Endodermal cell (in vitro differentiated cells): ENCODE data around the gene RNU2-1. TPM values are rescaled to one million over a fixed set of nuclear protein-coding genes. Genes with fewer than 3 reads are reported as not detected.
"Not testable (repeated sequence)": the region's sequence is repeated elsewhere in the genome, so short reads cannot be mapped to it uniquely, and the experiment has no call there.

ENCODE experiments used
- DNase-seq: peaks from one replicate; pipeline ENCODE4 v3.0.0-alpha.2; 2017
- H3K27ac ChIP-seq: 2 replicates; pipeline ENCODE4 v1.5.1; 2013; ENCODE audit warnings: mild to moderate bottlenecking, low read depth, low read length, moderate library complexity
- H3K27me3 ChIP-seq: 2 replicates; pipeline ENCODE4 v1.6.1; 2013; ENCODE audit warnings: mild to moderate bottlenecking, low read length, moderate library complexity; ENCODE audit not compliant: insufficient read depth, control insufficient read depth, poor library complexity, severe bottlenecking
- H3K36me3 ChIP-seq: 2 replicates; pipeline ENCODE4 v1.7.0; 2013; ENCODE audit warnings: mild to moderate bottlenecking, low read length, moderate library complexity; ENCODE audit not compliant: control insufficient read depth, insufficient read depth
- H3K4me1 ChIP-seq: one replicate; pipeline ENCODE4 v1.7.0; 2013; ENCODE audit warnings: low read length; ENCODE audit not compliant: control insufficient read depth, insufficient read depth
- H3K4me3 ChIP-seq: 2 replicates; pipeline ENCODE4 v1.5.1; 2013; ENCODE audit warnings: mild to moderate bottlenecking, low read length, moderate library complexity
- H3K9ac ChIP-seq: 2 replicates; pipeline ENCODE4 v1.6.1; 2013; ENCODE audit warnings: mild to moderate bottlenecking, low read length, moderate library complexity; ENCODE audit not compliant: poor library complexity, severe bottlenecking; ENCODE audit errors: extremely low read depth
- H3K9me3 ChIP-seq: 2 replicates; pipeline ENCODE4 v1.6.1; 2013; ENCODE audit warnings: mild to moderate bottlenecking, low read length, moderate library complexity; ENCODE audit not compliant: control insufficient read depth
- H3K27ac Mint-ChIP-seq: 2 replicates; pipeline ENCODE4 v1.8.0; 2020; ENCODE audit warnings: mixed read lengths
- H3K27me3 Mint-ChIP-seq: 2 replicates; pipeline ENCODE4 v1.8.0; 2021; ENCODE audit warnings: mild to moderate bottlenecking, mixed read lengths; ENCODE audit not compliant: insufficient read depth
- H3K36me3 Mint-ChIP-seq: 2 replicates; pipeline ENCODE4 v1.8.0; 2020; ENCODE audit warnings: low read depth, mixed read lengths
- H3K4me1 Mint-ChIP-seq: 2 replicates; pipeline ENCODE4 v1.8.0; 2020; ENCODE audit warnings: mixed read lengths
- H3K4me3 Mint-ChIP-seq: 2 replicates; pipeline ENCODE4 v1.8.0; 2020; ENCODE audit warnings: mild to moderate bottlenecking, moderate library complexity, mixed read lengths
- H3K9me3 Mint-ChIP-seq: 2 replicates; pipeline ENCODE4 v1.8.0; 2020; ENCODE audit warnings: mild to moderate bottlenecking, mixed read lengths
- WGBS, 2 experiments: methylation state at CpG; one replicate each; pipeline versions ENCODE4 v1.1.5 to v1.1.7; 2013; ENCODE audit warnings: missing lambda C conversion rate in 2 of 2, mixed read lengths in 1 of 2; ENCODE audit not compliant: insufficient coverage in 1 of 2, insufficient read length in 1 of 2; 5-methylcytosine and 5-hydroxymethylcytosine counted together
- total RNA-seq, 2 donors: library from RNA; stranded (reverse); fragmentation: NEBNext Ultra II Directional in 1 of 2; extraction: Animal tissue kit (Norgen Biotek cat#: 25700) in 1 of 2; gene quantifications; 2 replicates in 1 of 2; 3 replicates in 1 of 2; pipeline ENCODE4 v1.2.1, GENCODE V29; 2021
- TF ChIP-seq, protein P1 (sequence below): fragments of 200-600 bp; sonication (generic); conservative IDR thresholded peaks from 2 replicates; pipeline ENCODE4 v1.5.0; 2021; ENCODE audit warnings: antibody characterized with exemption, mild to moderate bottlenecking

The RNU2-1 gene
- total RNA-seq, 2 donors from 2014 or later, result 5,418 to 7,320 TPM

DNA sequence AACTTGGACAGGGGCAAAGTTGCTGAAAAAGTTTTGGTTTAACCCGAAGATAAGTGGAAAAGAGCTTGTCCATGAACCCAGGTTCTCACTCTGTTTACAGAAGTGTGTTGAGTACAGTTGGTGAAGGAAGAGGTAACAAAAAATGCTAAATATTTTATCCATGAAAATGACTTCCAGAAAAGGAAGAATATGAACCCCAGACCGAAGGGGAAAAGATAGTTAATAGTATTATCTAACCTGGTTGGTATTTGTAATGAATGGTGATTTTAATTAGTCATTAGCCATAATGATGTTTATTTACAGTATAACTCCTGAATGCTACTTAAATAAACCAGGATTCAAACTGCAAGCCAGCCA is 22.7 kb downstream of the RNU2-1 start:
- peak overlapping the region; percentile 81 for H3K4me3 ChIP-seq
- Mint-ChIP-seq H3K4me3 (peak overlapping the region; percentile 81), H3K27ac (peak overlapping the region; percentile 40), H3K4me1 (peaks cover 21% of the 10 kb centered on the region), H3K36me3 (peaks cover 49% of the 10 kb centered on the region), H3K9me3 (no peaks in the 10 kb centered on the region), H3K27me3 (no peaks in the 10 kb centered on the region)
- H3K4me1 ChIP-seq, result peaks cover 8% of the 10 kb centered on the region
- no peaks in the 10 kb centered on the region for H3K27me3 ChIP-seq
- H3K9ac ChIP-seq, result peak overlapping the region; percentile 76
- no peaks in the 10 kb centered on the region for H3K9me3 ChIP-seq
- TF ChIP-seq, protein P1, sequence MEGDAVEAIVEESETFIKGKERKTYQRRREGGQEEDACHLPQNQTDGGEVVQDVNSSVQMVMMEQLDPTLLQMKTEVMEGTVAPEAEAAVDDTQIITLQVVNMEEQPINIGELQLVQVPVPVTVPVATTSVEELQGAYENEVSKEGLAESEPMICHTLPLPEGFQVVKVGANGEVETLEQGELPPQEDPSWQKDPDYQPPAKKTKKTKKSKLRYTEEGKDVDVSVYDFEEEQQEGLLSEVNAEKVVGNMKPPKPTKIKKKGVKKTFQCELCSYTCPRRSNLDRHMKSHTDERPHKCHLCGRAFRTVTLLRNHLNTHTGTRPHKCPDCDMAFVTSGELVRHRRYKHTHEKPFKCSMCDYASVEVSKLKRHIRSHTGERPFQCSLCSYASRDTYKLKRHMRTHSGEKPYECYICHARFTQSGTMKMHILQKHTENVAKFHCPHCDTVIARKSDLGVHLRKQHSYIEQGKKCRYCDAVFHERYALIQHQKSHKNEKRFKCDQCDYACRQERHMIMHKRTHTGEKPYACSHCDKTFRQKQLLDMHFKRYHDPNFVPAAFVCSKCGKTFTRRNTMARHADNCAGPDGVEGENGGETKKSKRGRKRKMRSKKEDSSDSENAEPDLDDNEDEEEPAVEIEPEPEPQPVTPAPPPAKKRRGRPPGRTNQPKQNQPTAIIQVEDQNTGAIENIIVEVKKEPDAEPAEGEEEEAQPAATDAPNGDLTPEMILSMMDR, result no peak
- H3K36me3 ChIP-seq, result peaks cover 42% of the 10 kb centered on the region
- no peak for DNase-seq
- 88 to 91% methylated on average over 2 of the region's 2 CpGs for WGBS, 2 experiments
- no peak overlapping the region for H3K27ac ChIP-seq

DNA sequence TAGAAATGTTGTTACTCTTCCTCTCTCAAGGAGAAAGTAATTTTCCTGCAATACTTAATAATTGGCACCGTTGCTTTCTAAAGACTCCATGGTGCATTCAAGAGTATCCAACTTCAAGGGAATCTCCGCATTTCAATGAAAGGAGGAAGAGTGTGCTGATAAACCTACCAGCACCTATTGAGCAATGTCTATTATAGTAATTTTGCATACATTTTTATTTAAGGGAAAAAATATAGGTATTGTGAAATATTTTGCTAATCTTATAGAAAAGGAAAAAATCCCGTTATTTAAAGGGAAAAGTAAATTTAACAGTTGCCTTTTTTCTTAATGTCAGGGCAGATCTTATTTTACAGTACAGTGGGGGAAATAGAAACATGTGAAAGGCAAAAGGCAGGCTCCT is 23.2 kb downstream of the RNU2-1 start:
- no peak overlapping the region for H3K27ac ChIP-seq
- peak overlapping the region; percentile 81 for H3K4me3 ChIP-seq
- Mint-ChIP-seq H3K27me3 (no peaks in the 10 kb centered on the region), H3K9me3 (no peaks in the 10 kb centered on the region), H3K36me3 (peaks cover 47% of the 10 kb centered on the region), H3K4me3 (peak overlapping the region; percentile 81), H3K27ac (no peak overlapping the region), H3K4me1 (peaks cover 21% of the 10 kb centered on the region)
- H3K9me3 ChIP-seq, result no peaks in the 10 kb centered on the region
- H3K27me3 ChIP-seq, result no peaks in the 10 kb centered on the region
- DNase-seq, result no peak
- TF ChIP-seq, protein P1, result no peak
- H3K4me1 ChIP-seq, result peaks cover 8% of the 10 kb centered on the region
- peaks cover 37% of the 10 kb centered on the region for H3K36me3 ChIP-seq
- WGBS, 2 experiments, result 79 to 95% methylated on average over 2 to 3 of the region's 3 CpGs
- H3K9ac ChIP-seq, result peak overlapping the region; percentile 76

DNA sequence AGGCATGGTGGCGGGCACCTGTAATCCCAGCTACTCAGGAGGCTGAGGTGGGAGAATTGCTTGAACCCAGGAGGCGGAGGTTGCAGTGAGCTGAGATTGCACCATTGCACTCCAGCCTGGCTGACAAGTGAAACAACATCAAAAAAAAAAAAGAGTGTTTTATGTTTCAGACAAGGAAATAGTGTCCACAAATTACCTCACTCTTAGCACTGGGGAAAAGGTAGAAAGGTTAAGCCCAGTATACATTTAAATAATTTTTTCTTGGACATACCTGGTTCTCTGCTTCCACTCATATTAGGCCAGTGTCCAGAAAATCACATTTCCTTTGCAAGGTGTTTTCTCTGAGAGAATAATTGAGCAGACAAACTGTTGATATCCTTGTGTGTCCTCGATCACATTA is 30.8 kb downstream of the RNU2-1 start:
- not testable (repeated sequence) for H3K9me3 Mint-ChIP-seq, H3K9ac ChIP-seq, H3K4me3 Mint-ChIP-seq, H3K9me3 ChIP-seq, H3K27me3 Mint-ChIP-seq, H3K4me1 Mint-ChIP-seq, H3K4me3 ChIP-seq, H3K27me3 ChIP-seq, DNase-seq, H3K27ac ChIP-seq, H3K27ac Mint-ChIP-seq, H3K4me1 ChIP-seq
- peaks cover 68% of the 10 kb centered on the region for H3K36me3 Mint-ChIP-seq
- WGBS, 2 experiments, result 81 to 96% methylated on average over 2 to 3 of the region's 3 CpGs
- peaks cover 65% of the 10 kb centered on the region for H3K36me3 ChIP-seq

DNA sequence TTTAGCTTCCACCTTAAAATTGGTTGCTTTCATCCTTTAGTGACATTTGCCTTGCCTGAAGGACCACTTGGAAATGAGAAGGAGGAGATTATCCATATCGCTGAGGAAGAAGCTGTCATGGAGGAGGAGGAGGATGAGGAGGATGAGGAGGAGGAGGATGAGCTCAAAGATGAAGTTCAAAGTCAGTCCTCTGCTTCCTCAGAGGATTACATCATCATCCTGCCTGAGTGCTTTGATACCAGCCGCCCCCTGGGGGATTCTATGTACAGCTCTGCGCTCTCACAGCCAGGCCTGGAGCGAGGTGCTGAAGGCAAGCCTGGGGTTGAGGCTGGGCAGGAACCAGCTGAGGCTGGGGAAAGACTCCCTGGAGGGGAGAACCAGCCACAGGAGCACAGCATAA is 33.6 kb downstream of the RNU2-1 start:
- no peak overlapping the region for H3K27ac Mint-ChIP-seq
- H3K4me1 Mint-ChIP-seq, result no peaks in the 10 kb centered on the region
- 89 to 94% methylated on average over 3 to 4 of the region's 4 CpGs for WGBS, 2 experiments
- DNase-seq, result no peak
- H3K27me3 Mint-ChIP-seq, result no peaks in the 10 kb centered on the region
- no peaks in the 10 kb centered on the region for H3K27me3 ChIP-seq
- TF ChIP-seq, protein P1, result no peak
- peaks cover 69% of the 10 kb centered on the region for H3K36me3 ChIP-seq
- no peak overlapping the region for H3K9ac ChIP-seq
- no peaks in the 10 kb centered on the region for H3K9me3 ChIP-seq
- H3K9me3 Mint-ChIP-seq, result no peaks in the 10 kb centered on the region
- no peaks in the 10 kb centered on the region for H3K4me1 ChIP-seq
- H3K36me3 Mint-ChIP-seq, result peaks cover 66% of the 10 kb centered on the region
- no peak overlapping the region for H3K4me3 ChIP-seq
- H3K4me3 Mint-ChIP-seq, result no peak overlapping the region
- H3K27ac ChIP-seq, result no peak overlapping the region
